MV-4-11 (cell line): ENCODE measurements around the gene TRAF3IP1.

Experiments used
- DNase-seq: peaks from one replicate; lab custom pipeline; 2025; lab: John Stamatoyannopoulos, UW

The TRAF3IP1 gene

GRCh38 chr2:238287737-238288649 is 32.3 kb upstream of the TRAF3IP1 start, which contains the start of gene PER2:
TSS of gene PER2 (minus strand) at chr2:238288610. CDS start at chr2:238277936, 10,674 bp downstream.
- peak; percentile 57 for DNase-seq

- peak; percentile 99 for DNase-seq
These were observed 31.4 kb upstream of the TRAF3IP1 start for GRCh38 chr2:238288650-238289573.

- no peak for DNase-seq
These were observed 30.7 kb upstream of the TRAF3IP1 start for GRCh38 chr2:238289574-238289973.

- no peak for DNase-seq
These were observed 30.2 kb upstream of the TRAF3IP1 start for GRCh38 chr2:238290091-238290509.

- DNase-seq = no peak
These were observed 29.4 kb upstream of the TRAF3IP1 start for GRCh38 chr2:238290715-238291549.

- no peak for DNase-seq
These were observed 28.6 kb upstream of the TRAF3IP1 start for GRCh38 chr2:238291550-238292281.

GRCh38 chr2:238294046-238294392 is 26.3 kb upstream of the TRAF3IP1 start:
- DNase-seq = no peak

GRCh38 chr2:238294393-238295143 is 25.8 kb upstream of the TRAF3IP1 start:
- DNase-seq = no peak

GRCh38 chr2:238295144-238296112 is 24.9 kb upstream of the TRAF3IP1 start:
- no peak for DNase-seq

GRCh38 chr2:238296638-238297457 is 23.5 kb upstream of the TRAF3IP1 start:
- DNase-seq = no peak

GRCh38 chr2:238299803-238300202 is 20.5 kb upstream of the TRAF3IP1 start:
- DNase-seq = no peak

GRCh38 chr2:238302087-238302486 is 18.2 kb upstream of the TRAF3IP1 start:
- DNase-seq = no peak

- no peak for DNase-seq
These were observed 17.6 kb upstream of the TRAF3IP1 start for GRCh38 chr2:238302751-238303150.

- DNase-seq = no peak
These were observed 16.2 kb upstream of the TRAF3IP1 start for GRCh38 chr2:238304116-238304515.

- DNase-seq = no peak
These were observed 15.0 kb upstream of the TRAF3IP1 start for GRCh38 chr2:238305092-238305862.

GRCh38 chr2:238305965-238306671 is 14.2 kb upstream of the TRAF3IP1 start:
- DNase-seq = no peak

- no peak for DNase-seq
These were observed 13.7 kb upstream of the TRAF3IP1 start for GRCh38 chr2:238306672-238306998.
